Stimulated activated CD8-positive, alpha-beta memory T cell treated with anti-CD3 and anti-CD28 coated beads, Interleukin-12 subunit alpha, Interleukin-12 subunit beta, amount 100 ng/mL, for 1 hour (primary cell): ENCODE measurements around the gene HTR3E.

Source experiments
- DNase-seq: peaks from one replicate; pipeline ENCODE4 v3.0.0-alpha.2; 2020; ENCODE audit warnings: low read depth

HTR3E gene

GRCh38 chr3:184156522-184156955 is 59.7 kb downstream of the HTR3E start:
- DNase-seq: no peak
